HEK293 (cell line): ENCODE data around the gene MAGI2.

ENCODE experiments used
- CTCF ChIA-PET: fragments of 350-600 bp; formaldehyde crosslinking; extraction: SDS; loops from one replicate; lab custom pipeline; 2021; ENCODE audit warnings: antibody characterized with exemption; lab: Yijun Ruan, JAX
- POLR2A ChIA-PET: fragments of 300-600 bp; formaldehyde crosslinking; extraction: SDS; loops from one replicate; lab custom pipeline; 2020; ENCODE audit warnings: antibody characterized with exemption, inconsistent platforms; lab: Yijun Ruan, JAX
- H3K27ac ChIP-seq: fragments of 200-500 bp; sonication (Bioruptor generic); 2 replicates; pipeline ENCODE4 v1.5.1; 2014; ENCODE audit warnings: low read depth, low read length, control low read depth, inconsistent platforms; ENCODE audit errors: extremely low read depth
- H3K36me3 ChIP-seq, 2 experiments: fragments of 200-500 bp in 1 of 2; sonication (Bioruptor generic) in 1 of 2; 1 replicate in 1 of 2; 2 replicates in 1 of 2; pipeline ENCODE4 v1.5.1; 2014 to 2017; ENCODE audit warnings: inconsistent platforms in 2 of 2, low read length in 2 of 2; ENCODE audit not compliant: control insufficient read depth in 2 of 2, insufficient read depth in 1 of 2
- H3K4me1 ChIP-seq: fragments of 200-500 bp; sonication (Bioruptor generic); 2 replicates; pipeline ENCODE4 v1.5.1; 2014; ENCODE audit warnings: mild to moderate bottlenecking, low read length, inconsistent platforms; ENCODE audit not compliant: control insufficient read depth, insufficient read depth
- H3K4me3 ChIP-seq: 2 replicates; pipeline ENCODE4 v1.5.1; 2011; ENCODE audit warnings: low read depth, mild to moderate bottlenecking, control low read depth, low read length, moderate library complexity
- H3K9me3 ChIP-seq: fragments of 200-500 bp; sonication (Bioruptor generic); 2 replicates; pipeline ENCODE4 v1.5.1; 2014; ENCODE audit warnings: low read depth, low read length, inconsistent platforms; ENCODE audit not compliant: control insufficient read depth, insufficient read depth
- FEZF1 ChIP-seq: fragments of 450-650 bp; formaldehyde crosslinking; IDR thresholded peaks from 2 replicates; pipeline ENCODE4 v1.5.1; 2016; ENCODE audit warnings: missing biosample characterization, missing genetic modification characterization
- GLI4 ChIP-seq: fragments of 450-650 bp; formaldehyde crosslinking; IDR thresholded peaks from 2 replicates; pipeline ENCODE4 v1.5.1; 2016; ENCODE audit warnings: missing biosample characterization, missing genetic modification characterization
- KLF10 ChIP-seq: fragments of 450-650 bp; IDR thresholded peaks from 2 replicates; pipeline ENCODE4 v1.5.1; 2018; ENCODE audit warnings: missing biosample characterization, mild to moderate bottlenecking, missing genetic modification characterization
- KLF7 ChIP-seq: fragments of 450-650 bp; formaldehyde crosslinking; IDR thresholded peaks from 2 replicates; pipeline ENCODE4 v1.5.1; 2016; ENCODE audit warnings: missing biosample characterization, missing genetic modification characterization, borderline replicate concordance
- MYNN ChIP-seq: fragments of 450-650 bp; formaldehyde crosslinking; IDR thresholded peaks from 2 replicates; pipeline ENCODE4 v1.5.1; 2016; ENCODE audit warnings: missing biosample characterization, missing genetic modification characterization, borderline replicate concordance
- PRDM6 ChIP-seq: fragments of 450-650 bp; formaldehyde crosslinking; IDR thresholded peaks from 2 replicates; pipeline ENCODE4 v1.5.1; 2017; ENCODE audit warnings: missing biosample characterization, missing genetic modification characterization
- SALL2 ChIP-seq: fragments of 450-650 bp; formaldehyde crosslinking; IDR thresholded peaks from 2 replicates; pipeline ENCODE4 v1.5.0; 2017; ENCODE audit warnings: missing biosample characterization, mild to moderate bottlenecking, missing genetic modification characterization, borderline replicate concordance
- ZBTB10 ChIP-seq: fragments of 450-650 bp; formaldehyde crosslinking; IDR thresholded peaks from 2 replicates; pipeline ENCODE4 v1.5.1; 2016; ENCODE audit warnings: missing biosample characterization, missing genetic modification characterization
- ZIC2 ChIP-seq: fragments of 450-650 bp; formaldehyde crosslinking; IDR thresholded peaks from 2 replicates; pipeline ENCODE4 v1.5.1; 2016; ENCODE audit warnings: missing biosample characterization, missing genetic modification characterization
- ZNF146 ChIP-seq: fragments of 450-650 bp; formaldehyde crosslinking; IDR thresholded peaks from 2 replicates; pipeline ENCODE4 v1.5.1; 2016; ENCODE audit warnings: missing biosample characterization, missing genetic modification characterization
- ZNF239 ChIP-seq: fragments of 450-650 bp; formaldehyde crosslinking; IDR thresholded peaks from 2 replicates; pipeline ENCODE4 v1.5.1; 2016; ENCODE audit warnings: missing biosample characterization, missing genetic modification characterization
- ZNF280C ChIP-seq: fragments of 450-650 bp; formaldehyde crosslinking; IDR thresholded peaks from 2 replicates; pipeline ENCODE4 v1.5.1; 2016; ENCODE audit warnings: missing biosample characterization, missing genetic modification characterization
- ZNF362 ChIP-seq: fragments of 450-650 bp; formaldehyde crosslinking; IDR thresholded peaks from 2 replicates; pipeline ENCODE4 v1.5.1; 2016; ENCODE audit warnings: missing biosample characterization, missing genetic modification characterization
- ZNF423 ChIP-seq: fragments of 450-650 bp; formaldehyde crosslinking; IDR thresholded peaks from 2 replicates; pipeline ENCODE4 v1.5.1; 2016; ENCODE audit warnings: missing biosample characterization, missing genetic modification characterization
- ZNF433 ChIP-seq: fragments of 450-650 bp; formaldehyde crosslinking; IDR thresholded peaks from 2 replicates; pipeline ENCODE4 v1.5.1; 2016; ENCODE audit warnings: missing biosample characterization, missing genetic modification characterization, low read depth
- ZNF658 ChIP-seq: fragments of 450-650 bp; formaldehyde crosslinking; IDR thresholded peaks from 2 replicates; pipeline ENCODE4; 2016; ENCODE audit warnings: missing biosample characterization, missing genetic modification characterization
- ZNF747 ChIP-seq: fragments of 450-650 bp; formaldehyde crosslinking; IDR thresholded peaks from 2 replicates; pipeline ENCODE4 v1.5.1; 2016; ENCODE audit warnings: missing biosample characterization, missing genetic modification characterization
- ZNF776 ChIP-seq: fragments of 450-650 bp; formaldehyde crosslinking; IDR thresholded peaks from 2 replicates; pipeline ENCODE4 v1.5.0; 2017; ENCODE audit warnings: missing biosample characterization, missing genetic modification characterization, borderline replicate concordance
- ZSCAN18 ChIP-seq: fragments of 450-650 bp; formaldehyde crosslinking; IDR thresholded peaks from 2 replicates; pipeline ENCODE4 v1.5.1; 2016; ENCODE audit warnings: missing biosample characterization, missing genetic modification characterization
- ZSCAN4 ChIP-seq: fragments of 450-650 bp; formaldehyde crosslinking; IDR thresholded peaks from 2 replicates; pipeline ENCODE4 v1.5.1; 2017; ENCODE audit warnings: missing biosample characterization, missing genetic modification characterization

The MAGI2 gene

GRCh38 chr7:78172267-78172757 lies 1281.2 kb downstream of the MAGI2 start:
- Histone ChIP-seq H3K4me3 (no peak overlapping the region), H3K27ac (no peak overlapping the region), H3K36me3 (no peaks in the 10 kb centered on the region), H3K9me3 (no peaks in the 10 kb centered on the region), H3K4me1 (peaks cover 2% of the 10 kb centered on the region; the same call in 1 of the 2 replicates)
- TF ChIP-seq MYNN (tag by site-specific recombination) (no peak), ZNF423 (tag by site-specific recombination) (no peak), ZNF433 (tag by site-specific recombination) (no peak), ZNF280C (tag by site-specific recombination) (no peak), ZSCAN4 (tag by site-specific recombination) (no peak), SALL2 (tag by site-specific recombination) (no peak), FEZF1 (0 out of 2 replicates have a peak, but pooled peaks have one; percentile 49), ZNF776 (tag by site-specific recombination) (no peak), ZIC2 (tag by site-specific recombination) (peak; percentile 62), ZSCAN18 (tag by site-specific recombination) (no peak), ZNF239 (tag by site-specific recombination) (no peak), ZNF362 (tag by site-specific recombination) (no peak), GLI4 (tag by site-specific recombination) (no peak)
- ChIA-PET CTCF (no interaction called here), POLR2A (no interaction called here)

GRCh38 chr7:78171398-78171797 lies 1282.1 kb downstream of the MAGI2 start:
- CTCF ChIA-PET: interaction anchor here (1.0 kb wide), 1 partner anchor 55 kb away, joined by 7 read pairs; no protein-coding TSS in a partner anchor
- no peak for TF ChIP-seq SALL2 (tag by site-specific recombination)
- TF ChIP-seq ZNF658 (tag by site-specific recombination): no peak
- TF ChIP-seq FEZF1: no peak
- TF ChIP-seq, all 188 proteins: peak for 0
- no peaks in the 10 kb centered on the region for H3K36me3 ChIP-seq
- H3K9me3 ChIP-seq: no peaks in the 10 kb centered on the region
- no peak overlapping the region for H3K27ac ChIP-seq
- peaks cover 2% of the 10 kb centered on the region; the same call in 1 of the 2 replicates for H3K4me1 ChIP-seq
- H3K4me3 ChIP-seq: no peak overlapping the region
- POLR2A ChIA-PET: no interaction called here

- Histone ChIP-seq H3K4me1 (peaks cover 2% of the 10 kb centered on the region; the same call in 1 of the 2 replicates), H3K36me3 (no peaks in the 10 kb centered on the region), H3K4me3 (no peak overlapping the region), H3K27ac (no peak overlapping the region), H3K9me3 (no peaks in the 10 kb centered on the region)
- POLR2A ChIA-PET: no interaction called here
- CTCF ChIA-PET: interaction anchor here (1.0 kb wide), 1 partner anchor 56 kb away, joined by 7 read pairs; no protein-coding TSS in a partner anchor
- TF ChIP-seq ZNF747 (tag by site-specific recombination): no peak
- TF ChIP-seq ZBTB10 (tag by site-specific recombination): no peak
- TF ChIP-seq PRDM6 (tag by site-specific recombination): no peak
- TF ChIP-seq KLF7 (tag by site-specific recombination): no peak
- no peak for TF ChIP-seq ZNF146 (tag by site-specific recombination)
- no peak for TF ChIP-seq KLF10 (tag by site-specific recombination)
- TF ChIP-seq SALL2 (tag by site-specific recombination): no peak
These were observed 1282.7 kb downstream of the MAGI2 start for GRCh38 chr7:78170815-78171214.
